Measurements from ENCODE around the gene RALGPS1.

Gene RALGPS1

GRCh38 chr9:127267793-127268525, 353.4 kb downstream of the RALGPS1 start:
- Mint-ChIP-seq H3K27me3 (peaks cover 2% of the 10 kb centered on the region), H3K4me3 (no peak overlapping the region), H3K36me3 (ENCODE audit: low read depth) (no peaks in the 10 kb centered on the region), H3K4me1 (no peaks in the 10 kb centered on the region), H3K27ac (no peak overlapping the region), H3K9me3 (no peaks in the 10 kb centered on the region)
- DNase-seq (no peak), ATAC-seq (no peak)

- H3K27ac Mint-ChIP-seq: no peak overlapping the region
- H3K4me1 Mint-ChIP-seq: no peaks in the 10 kb centered on the region
- H3K27me3 Mint-ChIP-seq: peaks cover 4% of the 10 kb centered on the region
- H3K36me3 Mint-ChIP-seq (ENCODE audit: low read depth): no peaks in the 10 kb centered on the region
- no peak overlapping the region for H3K4me3 Mint-ChIP-seq
- H3K9me3 Mint-ChIP-seq: no peaks in the 10 kb centered on the region
- DNase-seq: no peak
- no peak for ATAC-seq
Observed at GRCh38 chr9:127269449-127269848, 354.9 kb downstream of the RALGPS1 start.

Data from activated naive CD8-positive, alpha-beta T cell treated with anti-CD3 and anti-CD28 coated beads, Interleukin-2, amount 50 U/mL, for 24 hours (primary cell).